IMR-90 (cell line): Measurements from ENCODE around the gene HDAC2. TPM values are rescaled to one million over a fixed set of nuclear protein-coding genes. Genes with fewer than 3 reads are reported as not detected.
"Not testable (repeated sequence)": the region's sequence is repeated elsewhere in the genome, so short reads cannot be mapped to it uniquely, and the experiment has no call there.

ENCODE experiments used
- ATAC-seq: fragments of 200-7000 bp; cut with Tn5 transposase; 2 replicates; pipeline ENCODE4 v1.9.1; 2020; ENCODE audit warnings: low read depth, mild to moderate bottlenecking, moderate library complexity
- BruUV-seq: library from RNA; stranded (reverse); fragments of 400-500 nt; replicated peaks from 2 replicates; lab custom pipeline; 2021; lab: Mats Ljungman, UMichigan
- CTCF ChIA-PET: fragments of 300-600 bp; formaldehyde crosslinking; extraction: SDS; loops from one replicate; lab custom pipeline; 2021; ENCODE audit warnings: antibody characterized with exemption; lab: Yijun Ruan, JAX
- POLR2A ChIA-PET: fragments of 300-600 bp; sonication (Branson Sonifier 250); formaldehyde crosslinking; loops from one replicate; lab custom pipeline; 2022; ENCODE audit warnings: antibody characterized with exemption; ENCODE audit not compliant: unreplicated experiment; lab: Charles Lee
- DNase-seq: peaks from one replicate; pipeline ENCODE4 v3.0.0; 2013
- H2AFZ ChIP-seq: replicated peaks from 2 replicates; pipeline ENCODE3; 2013; ENCODE audit warnings: low read length, mild to moderate bottlenecking; ENCODE audit not compliant: poor library complexity
- H2AK5ac ChIP-seq: 2 replicates; pipeline ENCODE4 v1.6.1; 2013; ENCODE audit warnings: low read depth, low read length, inconsistent platforms
- H2AK9ac ChIP-seq: replicated peaks from 2 replicates; pipeline ENCODE3; 2013; ENCODE audit warnings: mild to moderate bottlenecking, low read depth, low read length, moderate library complexity; ENCODE audit not compliant: poor library complexity
- H2BK120ac ChIP-seq: 2 replicates; pipeline ENCODE4 v1.6.1; 2013; ENCODE audit warnings: low read depth, low read length, inconsistent platforms
- H2BK15ac ChIP-seq: 3 replicates; pipeline ENCODE4 v1.6.1; 2013; ENCODE audit warnings: low read depth, low read length, inconsistent platforms
- H2BK20ac ChIP-seq: 2 replicates; pipeline ENCODE4 v1.6.1; 2013; ENCODE audit warnings: low read depth, mild to moderate bottlenecking, inconsistent platforms, low read length, moderate library complexity
- H2BK5ac ChIP-seq: 2 replicates; pipeline ENCODE4 v1.6.1; 2013; ENCODE audit warnings: mild to moderate bottlenecking, low read depth, low read length, inconsistent platforms; ENCODE audit not compliant: poor library complexity, severe bottlenecking
- H3K14ac ChIP-seq: replicated peaks from 2 replicates; pipeline ENCODE4 v1.6.1; 2013; ENCODE audit warnings: low read depth, low read length, inconsistent platforms
- H3K18ac ChIP-seq: 2 replicates; pipeline ENCODE4 v1.6.1; 2013; ENCODE audit warnings: low read depth, low read length, control low read depth
- H3K23ac ChIP-seq: 2 replicates; pipeline ENCODE4 v1.6.1; 2013; ENCODE audit warnings: low read depth, low read length, inconsistent platforms
- H3K27ac ChIP-seq: 2 replicates; pipeline ENCODE4 v1.5.1; 2013; ENCODE audit warnings: mild to moderate bottlenecking, control low read depth, low read length; ENCODE audit not compliant: insufficient read depth
- H3K27me3 ChIP-seq: 2 replicates; pipeline ENCODE4 v1.6.1; 2013; ENCODE audit warnings: low read length; ENCODE audit not compliant: control insufficient read depth, insufficient read depth
- H3K36me3 ChIP-seq: 2 replicates; pipeline ENCODE4 v1.6.1; 2013; ENCODE audit warnings: low read length, mixed read lengths; ENCODE audit not compliant: control insufficient read depth, insufficient read depth
- H3K4ac ChIP-seq: 2 replicates; pipeline ENCODE4 v1.6.1; 2013; ENCODE audit warnings: low read depth, low read length, inconsistent platforms
- H3K4me1 ChIP-seq: 2 replicates; pipeline ENCODE4 v1.6.1; 2013; ENCODE audit warnings: low read length, mixed read lengths; ENCODE audit not compliant: control insufficient read depth, insufficient read depth
- H3K4me2 ChIP-seq: 2 replicates; pipeline ENCODE4 v1.6.1; 2013; ENCODE audit warnings: low read depth, mild to moderate bottlenecking, control low read depth, low read length, moderate library complexity
- H3K4me3 ChIP-seq: 2 replicates; pipeline ENCODE4 v1.5.1; 2013; ENCODE audit warnings: low read depth, mild to moderate bottlenecking, control low read depth, low read length, moderate library complexity; ENCODE audit not compliant: insufficient read depth
- H3K56ac ChIP-seq: 2 replicates; pipeline ENCODE4 v1.6.1; 2013; ENCODE audit warnings: low read length, inconsistent platforms; ENCODE audit not compliant: insufficient read depth; ENCODE audit errors: extremely low read depth
- H3K79me1 ChIP-seq, 2 experiments: 2 replicates each; pipeline ENCODE4 v1.6.1; 2013; ENCODE audit warnings: low read length in 2 of 2, inconsistent platforms in 1 of 2, low read depth in 1 of 2
- H3K9ac ChIP-seq: 2 replicates; pipeline ENCODE4 v1.6.1; 2013; ENCODE audit warnings: low read depth, low read length, control low read depth
- H3K9me1 ChIP-seq: 2 replicates; pipeline ENCODE4 v1.6.1; 2013; ENCODE audit warnings: low read length, inconsistent platforms; ENCODE audit not compliant: insufficient read depth
- H3K9me3 ChIP-seq: 2 replicates; pipeline ENCODE4 v1.6.1; 2013; ENCODE audit warnings: low read length; ENCODE audit not compliant: control insufficient read depth, insufficient read depth
- H4K20me1 ChIP-seq: 2 replicates; pipeline ENCODE4 v1.6.1; 2013; ENCODE audit warnings: low read length, inconsistent platforms; ENCODE audit not compliant: insufficient read depth
- H4K5ac ChIP-seq: 2 replicates; pipeline ENCODE4 v1.6.1; 2013; ENCODE audit warnings: mild to moderate bottlenecking, low read depth, low read length, control low read depth
- H4K8ac ChIP-seq, 2 experiments: 2 replicates each; pipeline ENCODE4 v1.6.1; 2013; ENCODE audit warnings: low read depth in 2 of 2, low read length in 2 of 2, control low read depth in 1 of 2, inconsistent platforms in 1 of 2
- H4K91ac ChIP-seq: 2 replicates; pipeline ENCODE4 v1.6.1; 2013; ENCODE audit warnings: low read depth, low read length, inconsistent platforms; ENCODE audit not compliant: insufficient read depth
- BHLHE40 ChIP-seq: fragments of 150-350 bp; IDR thresholded peaks from 2 replicates; pipeline ENCODE4 v1.6.1; 2016; ENCODE audit warnings: mild to moderate bottlenecking, low read depth, low read length
- CEBPB ChIP-seq: IDR thresholded peaks from 2 replicates; pipeline ENCODE4 v1.6.1; 2012; ENCODE audit warnings: low read depth, low read length, improper control_type of control experiment
- MAFK ChIP-seq: IDR thresholded peaks from 2 replicates; pipeline ENCODE4 v1.6.1; 2012; ENCODE audit warnings: low read depth, low read length, improper control_type of control experiment
- POLR2A ChIP-seq: IDR thresholded peaks from 2 replicates; pipeline ENCODE4 v1.6.1; 2012; ENCODE audit warnings: mild to moderate bottlenecking, low read depth, low read length
- RCOR1 ChIP-seq: IDR thresholded peaks from 2 replicates; pipeline ENCODE4 v1.6.1; 2012; ENCODE audit warnings: mild to moderate bottlenecking, low read length, improper control_type of control experiment; ENCODE audit not compliant: insufficient replicate concordance
- SMC3 ChIP-seq: fragments of 150-350 bp; IDR thresholded peaks from 2 replicates; pipeline ENCODE4 v1.6.1; 2016; ENCODE audit warnings: low read depth, mild to moderate bottlenecking, antibody characterized with exemption, low read length, moderate library complexity
- whole genome bisulfite sequencing, 2 experiments: methylation state at CpG; one replicate each; pipeline versions ENCODE4 v1.1.5 to v1.1.7; 2013; ENCODE audit warnings: missing lambda C conversion rate in 2 of 2; ENCODE audit not compliant: insufficient read length in 1 of 2; ENCODE audit errors: extremely low coverage in 2 of 2; 5-methylcytosine and 5-hydroxymethylcytosine counted together
- dilution Hi-C: fragments of 300-500 bp; cut with HindIII; formaldehyde crosslinking; loops from one replicate; pipeline ENCODE4 v1.14.3; 2018; ENCODE audit warnings: low sequenced_read_pairs; ENCODE audit not compliant: unreplicated experiment
- in situ Hi-C: fragments of 300-500 bp; cut with MboI; formaldehyde crosslinking; loops from 3 replicates; pipeline ENCODE4 v1.14.3; 2019; ENCODE audit warnings: low sequenced_read_pairs, inconsistent platforms, mixed read lengths
- intact Hi-C: fragments of 100-400 bp; cut with micrococcal nuclease; formaldehyde crosslinking; loops from 2 replicates; pipeline ENCODE4 v1.10.0; 2022
- polyA plus RNA-seq, 3 experiments: library from polyadenylated mRNA; depleted of rRNA; stranded (reverse); fragments of >200 nt; gene quantifications; 2 replicates each; pipeline ENCODE4 v1.2.3, GENCODE V29; 2012; ENCODE audit warnings: low replicate concordance in 1 of 3
- total RNA-seq: library from RNA; depleted of rRNA; stranded (reverse); fragments of >200 nt; gene quantifications from 2 replicates; pipeline ENCODE4 v1.2.3, GENCODE V29; 2012

HDAC2 gene
- total and polyA plus RNA-seq, 2 of the 4 experiments (the other 2 are of a cell fraction) = 72.6 to 122 TPM

- TF ChIP-seq BHLHE40 (peak; percentile 14; the same call in 1 of the 2 replicates), CEBPB (peak; percentile 87), RCOR1 (no peak), MAFK (no peak)
Measured at GRCh38 chr6:113994934-113995342, 24.0 kb upstream of the HDAC2 start (continued).

- dilution Hi-C loops = no loop called here
- no TSS peak for BruUV-seq
- POLR2A ChIA-PET = no interaction called here
- H3K9me3 ChIP-seq = no peaks in the 10 kb centered on the region
- H2BK5ac ChIP-seq = no peak overlapping the region
- no peak overlapping the region for H3K4me2 ChIP-seq
- H3K4me3 ChIP-seq = no peak overlapping the region
- H4K5ac ChIP-seq = no peak overlapping the region
- no peak overlapping the region for H4K91ac ChIP-seq
- no peak overlapping the region for H4K8ac ChIP-seq
- no peak overlapping the region for H3K14ac ChIP-seq
- H2BK120ac ChIP-seq = no peak overlapping the region
- in situ Hi-C loops = loop anchor here (25.0 kb wide), 1 partner anchor 298 kb away; no protein-coding TSS in a partner anchor
- no peak overlapping the region for H2BK20ac ChIP-seq
- TF ChIP-seq SMC3 = no peak
- no peak for TF ChIP-seq POLR2A
- H3K9me1 ChIP-seq = no peaks in the 10 kb centered on the region
- no peaks in the 10 kb centered on the region for H3K36me3 ChIP-seq
- peak; percentile 27 for DNase-seq
- intact Hi-C loops = loop anchor here (10.0 kb wide), 2 partner anchors 355 to 1905 kb away; partner anchors contain the start of gene HS3ST5
- no peaks in the 10 kb centered on the region for H4K20me1 ChIP-seq
- H2AFZ ChIP-seq = no peak overlapping the region
- peak; percentile 11; the same call in 1 of the 2 replicates for ATAC-seq
- no peak overlapping the region for H3K56ac ChIP-seq
- H2BK15ac ChIP-seq = no peak overlapping the region
- H2AK5ac ChIP-seq = no peak overlapping the region
- CTCF ChIA-PET = interaction anchor here (2.2 kb wide), 1 partner anchor 119 kb away, joined by 7 read pairs; no protein-coding TSS in a partner anchor
- no peak overlapping the region for H3K23ac ChIP-seq
- H3K4me1 ChIP-seq = no peaks in the 10 kb centered on the region
- no peaks in the 10 kb centered on the region for H3K27me3 ChIP-seq
- H2AK9ac ChIP-seq = no peak overlapping the region
- H3K18ac ChIP-seq = no peak overlapping the region
- no peak overlapping the region for H3K27ac ChIP-seq
- H3K9ac ChIP-seq = no peak overlapping the region
- H3K79me1 ChIP-seq = no peaks in the 10 kb centered on the region
- H3K4ac ChIP-seq = no peak overlapping the region
Measured at GRCh38 chr6:113989675-113990074, 18.7 kb upstream of the HDAC2 start.

- H2AK9ac ChIP-seq, CTCF ChIA-PET, H2BK5ac ChIP-seq, H3K56ac ChIP-seq, H3K9ac ChIP-seq, H3K27me3 ChIP-seq, H3K18ac ChIP-seq, dilution Hi-C loops, H3K4me3 ChIP-seq, H4K8ac ChIP-seq, H3K4me2 ChIP-seq, DNase-seq, H3K79me1 ChIP-seq, H3K14ac ChIP-seq, BruUV-seq, H3K27ac ChIP-seq, H2BK15ac ChIP-seq, H3K23ac ChIP-seq, H3K9me3 ChIP-seq, H3K4me1 ChIP-seq, H3K4ac ChIP-seq, intact Hi-C loops, H3K9me1 ChIP-seq, ATAC-seq, H2AK5ac ChIP-seq, H3K36me3 ChIP-seq, H2BK120ac ChIP-seq, H2AFZ ChIP-seq, H4K5ac ChIP-seq, H2BK20ac ChIP-seq, POLR2A ChIA-PET, H4K91ac ChIP-seq, H4K20me1 ChIP-seq: not testable (repeated sequence)
- 86% methylated on average over 2 of the region's 5 CpGs; no CpG with 5 or more reads in 1 of the 2 experiments for WGBS, 2 experiments
- in situ Hi-C loops = loop anchor here (25.0 kb wide), 1 partner anchor 305 kb away; no protein-coding TSS in a partner anchor
Measured at GRCh38 chr6:113982675-113983074, 11.7 kb upstream of the HDAC2 start.
